ENCODE results near the gene MAD1L1.

GRCh38 chr7:1993776-1994740 is 238.7 kb downstream of the MAD1L1 start:
- no peak for TF ChIP-seq POLR2AphosphoS5 (IDR thresholded peaks at IDR 0.05; ENCODE audit: borderline replicate concordance, low read depth, low read length)
- TF ChIP-seq EZH2 (IDR thresholded peaks at IDR 0.05): no peak
- TF ChIP-seq FOXP2 (optimal IDR thresholded peaks at IDR 0.05; ENCODE audit: control extremely low read depth, extremely low read length, insufficient read depth): no peak
